SJCRH30 (cell line): ENCODE data around the gene CYP27B1. TPM values are rescaled to one million over a fixed set of nuclear protein-coding genes. Genes with fewer than 3 reads are reported as not detected.

ENCODE experiments used
- DNase-seq, 2 experiments: peaks; one replicate each; pipeline ENCODE4 v3.0.0-alpha.2; 2015 to 2020
- H3K27ac ChIP-seq: fragments of 250-450 bp; sonication (Bioruptor Pico); 2 replicates; pipeline ENCODE4 v1.5.1; 2020; ENCODE audit warnings: mild to moderate bottlenecking, moderate library complexity
- H3K27me3 ChIP-seq: fragments of 250-450 bp; sonication (Bioruptor Pico); 2 replicates; pipeline ENCODE4 v1.5.1; 2020; ENCODE audit warnings: mild to moderate bottlenecking, moderate library complexity
- H3K36me3 ChIP-seq: fragments of 250-450 bp; sonication (Bioruptor Pico); 2 replicates; pipeline ENCODE4 v1.5.1; 2020; ENCODE audit warnings: mild to moderate bottlenecking, moderate library complexity
- H3K4me1 ChIP-seq: fragments of 250-450 bp; sonication (Bioruptor Pico); 2 replicates; pipeline ENCODE4 v1.5.1; 2020; ENCODE audit warnings: mild to moderate bottlenecking, moderate library complexity
- H3K4me3 ChIP-seq: fragments of 250-450 bp; sonication (Bioruptor Pico); 2 replicates; pipeline ENCODE4 v1.5.1; 2020; ENCODE audit warnings: mild to moderate bottlenecking, moderate library complexity
- H3K9me3 ChIP-seq: fragments of 250-450 bp; sonication (Bioruptor Pico); replicated peaks from 2 replicates; pipeline ENCODE4 v1.5.1; 2020; ENCODE audit warnings: mild to moderate bottlenecking, moderate library complexity
- total RNA-seq: library from RNA; depleted of rRNA; stranded (reverse); fragments of >200 nt; shearing (Covaris generic); gene quantifications from 2 replicates; pipeline ENCODE4 v1.2.3, GENCODE V29; 2014

The CYP27B1 gene
- total RNA-seq, 1 experiment from 2014 or later, result 97.4 TPM

DNA sequence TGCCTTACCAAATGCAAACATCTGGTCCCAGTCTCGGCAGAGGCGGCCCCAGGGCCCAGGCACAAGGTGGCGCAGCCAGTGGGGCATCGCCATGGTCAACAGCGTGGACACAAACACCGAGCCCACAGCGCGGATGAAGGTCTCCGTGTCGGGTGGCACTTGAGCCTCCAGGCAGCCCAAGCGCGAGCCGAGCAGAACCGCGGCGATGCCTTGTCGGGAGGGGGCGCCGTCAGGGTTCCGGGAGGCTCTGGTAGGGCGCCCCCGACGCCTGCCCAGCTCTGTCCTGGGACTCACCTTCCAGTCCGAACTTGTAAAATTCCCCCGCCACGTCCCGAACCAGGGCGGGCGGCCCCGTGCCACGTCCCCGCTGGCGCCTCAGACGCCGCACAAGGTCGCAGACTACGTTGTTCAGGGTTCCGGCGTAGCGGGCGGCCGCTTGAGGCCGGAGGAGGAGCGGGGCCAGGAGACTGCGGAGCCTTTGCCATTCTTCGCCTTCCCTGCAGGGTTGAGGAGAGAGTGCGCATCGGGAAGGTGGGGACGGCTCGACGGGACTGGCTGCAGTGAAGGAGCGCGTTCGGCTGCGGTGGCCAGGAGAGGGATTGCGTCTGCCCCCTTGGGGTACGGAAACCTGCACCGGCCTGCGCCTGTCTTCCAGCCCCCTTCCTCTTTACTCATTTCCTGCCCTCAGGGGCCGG lies 1.7 kb downstream of the CYP27B1 start:
- no peaks in the 10 kb centered on the region for H3K27me3 ChIP-seq
- H3K9me3 ChIP-seq, result no peaks in the 10 kb centered on the region
- H3K4me3 ChIP-seq, result no peak overlapping the region
- no peak overlapping the region for H3K27ac ChIP-seq
- peaks cover 5% of the 10 kb centered on the region; the same call in 1 of the 2 replicates for H3K4me1 ChIP-seq
- H3K36me3 ChIP-seq, result peaks cover 81% of the 10 kb centered on the region
- peak; percentile 64 to 74 for DNase-seq

DNA sequence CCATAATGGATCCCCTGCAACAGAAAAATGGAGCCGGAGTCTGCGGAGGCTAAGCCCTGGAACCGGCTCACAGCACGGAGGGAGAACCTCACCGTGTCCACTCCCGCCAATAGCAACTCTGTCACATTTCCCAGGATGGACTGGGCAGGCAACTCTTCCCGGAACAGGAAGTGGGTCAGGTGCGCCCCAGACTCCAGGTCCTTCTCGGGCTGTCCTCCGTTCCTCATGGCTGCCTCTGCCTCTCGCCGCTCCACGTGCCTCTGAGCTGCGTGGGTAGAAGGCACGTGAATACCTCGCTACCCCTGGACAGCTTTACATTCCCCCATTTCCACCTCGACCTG lies 2.2 kb downstream of the CYP27B1 start:
- DNase-seq, result peak; percentile 62 to 67
- Histone ChIP-seq H3K4me3 (no peak overlapping the region), H3K27me3 (no peaks in the 10 kb centered on the region), H3K9me3 (no peaks in the 10 kb centered on the region), H3K27ac (no peak overlapping the region), H3K4me1 (peaks cover 5% of the 10 kb centered on the region; the same call in 1 of the 2 replicates), H3K36me3 (peaks cover 76% of the 10 kb centered on the region)

DNA sequence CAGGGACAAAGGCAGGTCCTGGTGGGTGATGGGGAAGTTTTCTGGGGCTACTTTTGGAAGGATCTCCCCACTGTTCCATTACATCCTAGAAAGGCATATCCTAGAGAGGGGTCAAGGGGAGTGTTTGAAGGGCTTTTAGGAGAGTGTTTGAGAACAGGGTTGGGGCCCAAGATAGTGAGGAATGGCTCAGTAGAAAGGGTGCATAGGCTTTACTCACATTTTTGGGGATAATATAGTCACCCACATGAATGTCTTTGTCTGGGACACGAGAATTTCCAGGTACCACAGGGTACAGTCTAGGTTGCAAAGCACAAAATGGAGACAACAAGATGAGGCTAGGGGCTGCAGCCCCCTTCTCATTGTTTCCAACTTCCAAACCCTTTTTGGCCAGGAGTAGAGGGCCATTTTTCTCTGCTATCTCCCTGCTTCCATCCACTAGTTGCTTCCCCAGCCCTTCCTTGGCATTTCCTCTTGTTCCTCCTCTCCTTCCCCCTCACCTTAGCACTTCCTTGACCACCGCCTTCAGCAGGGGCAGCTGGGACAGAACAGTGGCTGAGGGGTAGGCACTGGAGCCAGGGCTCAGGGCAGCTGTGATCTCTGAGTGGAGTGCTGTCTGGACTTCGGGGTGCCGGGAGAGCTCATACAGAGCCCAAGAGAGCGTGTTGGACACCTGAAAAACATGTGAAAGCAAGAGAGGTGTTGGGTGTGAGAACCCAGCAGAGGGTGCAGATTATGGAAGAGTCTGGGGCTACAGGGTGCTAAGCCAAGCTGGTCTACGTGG lies 2.8 kb downstream of the CYP27B1 start:
- no peak overlapping the region for H3K27ac ChIP-seq
- H3K4me1 ChIP-seq, result peaks cover 5% of the 10 kb centered on the region; the same call in 1 of the 2 replicates
- H3K9me3 ChIP-seq, result no peaks in the 10 kb centered on the region
- peaks cover 73% of the 10 kb centered on the region for H3K36me3 ChIP-seq
- no peaks in the 10 kb centered on the region for H3K27me3 ChIP-seq
- peak in 1 of 2 experiments; percentile 62 for DNase-seq
- H3K4me3 ChIP-seq, result no peak overlapping the region

DNA sequence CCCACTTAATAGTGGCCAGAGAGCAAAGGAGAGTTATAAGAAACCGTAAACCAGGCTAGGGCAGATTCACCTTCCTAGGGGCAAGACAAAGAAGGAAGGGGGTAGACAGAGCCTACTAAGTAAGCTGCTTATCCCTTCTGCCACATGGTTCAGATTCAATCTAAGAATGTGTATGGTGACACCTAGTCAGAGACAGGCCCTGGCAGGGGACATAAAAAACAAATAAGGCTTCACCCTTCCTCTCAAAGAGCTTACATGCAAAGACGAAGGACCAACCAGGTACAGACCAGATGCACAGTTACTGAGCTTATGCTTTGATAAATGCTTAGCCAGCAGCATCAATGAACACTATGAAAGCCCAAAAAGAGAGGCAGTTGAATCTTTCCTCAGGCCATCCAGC lies 4.4 kb downstream of the CYP27B1 start:
- peak in 1 of 2 experiments; percentile 60 for DNase-seq
- Histone ChIP-seq H3K4me3 (no peak overlapping the region), H3K36me3 (peaks cover 59% of the 10 kb centered on the region), H3K27ac (no peak overlapping the region), H3K9me3 (no peaks in the 10 kb centered on the region), H3K27me3 (no peaks in the 10 kb centered on the region), H3K4me1 (peaks cover 3% of the 10 kb centered on the region; the same call in 1 of the 2 replicates)

DNA sequence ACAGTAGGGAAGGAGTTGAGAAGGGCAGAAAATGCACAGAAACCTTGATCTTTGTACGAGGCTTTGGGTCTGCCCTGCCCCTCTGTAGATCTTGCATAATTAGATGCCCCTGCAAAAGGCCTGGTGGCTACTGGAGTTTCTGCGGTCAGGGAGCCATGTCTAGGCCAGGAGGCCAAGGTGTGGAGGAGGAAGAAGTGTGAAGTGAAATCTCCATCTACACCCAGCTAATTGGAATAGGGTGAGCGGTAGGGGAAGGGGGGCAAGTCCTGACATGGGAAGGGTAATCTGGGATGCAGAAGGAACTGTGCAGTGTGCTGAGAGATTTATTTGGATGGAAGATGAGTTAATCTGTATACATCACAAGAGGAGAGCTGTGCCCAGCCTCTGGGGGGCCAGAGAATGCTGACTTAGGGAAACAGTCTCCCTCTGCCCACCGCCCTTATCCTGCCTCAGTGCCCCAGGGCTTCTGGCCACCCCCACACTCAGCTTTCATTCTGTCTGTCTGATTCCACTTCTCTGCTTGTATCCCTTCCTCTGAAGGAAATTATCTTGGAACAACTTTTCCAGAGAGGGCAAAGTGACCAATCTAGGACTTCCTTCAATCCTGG lies 5.4 kb downstream of the CYP27B1 start:
- Histone ChIP-seq H3K27ac (no peak overlapping the region), H3K4me3 (no peak overlapping the region), H3K9me3 (no peaks in the 10 kb centered on the region), H3K27me3 (no peaks in the 10 kb centered on the region), H3K36me3 (peaks cover 49% of the 10 kb centered on the region), H3K4me1 (peaks cover 1% of the 10 kb centered on the region)
- DNase-seq, result peak; percentile 60 to 64

DNA sequence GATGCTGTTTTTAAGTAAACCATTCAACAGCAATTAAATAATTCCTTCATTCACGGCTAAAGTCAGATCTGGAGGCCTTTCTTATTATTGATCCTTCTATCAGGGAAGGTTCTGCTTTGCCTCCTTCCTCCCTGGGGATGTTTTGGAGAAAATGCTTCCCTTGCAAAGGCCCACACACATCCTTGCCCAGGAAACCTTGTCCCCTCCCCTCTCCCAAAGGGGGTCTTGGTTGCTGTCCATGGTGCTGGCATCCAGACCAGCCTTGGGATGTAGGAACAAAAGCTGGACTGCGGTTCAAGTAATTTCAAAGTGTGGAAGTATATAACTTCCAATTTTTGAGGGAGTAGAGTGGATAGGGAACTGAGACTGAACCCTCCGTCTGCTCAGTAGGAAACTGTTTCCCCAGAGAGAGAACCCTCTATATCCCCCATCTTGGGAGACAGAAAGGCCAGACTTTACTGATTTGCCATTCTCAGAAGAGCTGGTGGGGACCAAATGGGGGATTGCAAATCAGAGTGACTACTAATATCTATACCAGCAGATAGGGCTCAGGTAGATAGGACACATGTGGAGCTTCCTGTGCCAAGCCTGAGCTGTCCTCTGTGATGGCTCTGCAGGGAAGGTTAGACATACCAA lies 6.4 kb downstream of the CYP27B1 start:
- no peaks in the 10 kb centered on the region for H3K9me3 ChIP-seq
- peaks cover 7% of the 10 kb centered on the region for H3K4me1 ChIP-seq
- peaks cover 46% of the 10 kb centered on the region for H3K36me3 ChIP-seq
- H3K4me3 ChIP-seq, result no peak overlapping the region
- peak in 1 of 2 experiments; percentile 96 for DNase-seq
- no peaks in the 10 kb centered on the region for H3K27me3 ChIP-seq
- H3K27ac ChIP-seq, result no peak overlapping the region

DNA sequence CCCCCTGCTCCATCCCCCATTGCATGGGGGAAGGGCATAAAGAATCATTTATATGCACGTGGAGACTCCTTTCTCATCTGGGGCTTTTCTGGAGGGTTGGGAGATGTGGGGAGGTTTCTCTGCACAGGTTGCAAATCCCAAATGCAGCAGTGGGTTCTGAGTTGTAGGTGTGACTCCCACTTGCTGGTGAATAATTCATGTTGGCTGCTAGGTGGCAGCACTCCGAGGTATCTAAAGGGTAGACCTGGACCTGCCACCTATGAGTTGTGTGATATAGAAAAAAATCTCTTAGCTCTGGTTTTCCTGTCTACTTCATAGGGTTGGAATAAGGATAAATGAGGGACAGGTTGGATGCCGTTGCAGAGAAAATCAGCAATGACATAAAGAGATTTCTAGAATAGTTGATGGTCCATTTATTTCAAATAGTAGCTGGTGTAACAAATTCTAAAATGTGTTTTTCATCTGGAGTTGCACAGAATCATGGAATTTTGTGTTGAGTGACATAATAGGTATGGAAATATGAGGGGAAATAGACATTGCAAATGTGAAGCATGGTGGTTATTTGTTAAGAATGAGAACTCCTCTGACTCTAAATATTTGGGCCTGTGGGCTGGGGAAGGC lies 7.4 kb downstream of the CYP27B1 start:
- no peaks in the 10 kb centered on the region for H3K9me3 ChIP-seq
- DNase-seq, result peak; percentile 62 to 88
- no peak overlapping the region for H3K4me3 ChIP-seq
- peaks cover 2% of the 10 kb centered on the region for H3K27me3 ChIP-seq
- H3K4me1 ChIP-seq, result peaks cover 9% of the 10 kb centered on the region
- H3K36me3 ChIP-seq, result peaks cover 38% of the 10 kb centered on the region
- no peak overlapping the region for H3K27ac ChIP-seq

DNA sequence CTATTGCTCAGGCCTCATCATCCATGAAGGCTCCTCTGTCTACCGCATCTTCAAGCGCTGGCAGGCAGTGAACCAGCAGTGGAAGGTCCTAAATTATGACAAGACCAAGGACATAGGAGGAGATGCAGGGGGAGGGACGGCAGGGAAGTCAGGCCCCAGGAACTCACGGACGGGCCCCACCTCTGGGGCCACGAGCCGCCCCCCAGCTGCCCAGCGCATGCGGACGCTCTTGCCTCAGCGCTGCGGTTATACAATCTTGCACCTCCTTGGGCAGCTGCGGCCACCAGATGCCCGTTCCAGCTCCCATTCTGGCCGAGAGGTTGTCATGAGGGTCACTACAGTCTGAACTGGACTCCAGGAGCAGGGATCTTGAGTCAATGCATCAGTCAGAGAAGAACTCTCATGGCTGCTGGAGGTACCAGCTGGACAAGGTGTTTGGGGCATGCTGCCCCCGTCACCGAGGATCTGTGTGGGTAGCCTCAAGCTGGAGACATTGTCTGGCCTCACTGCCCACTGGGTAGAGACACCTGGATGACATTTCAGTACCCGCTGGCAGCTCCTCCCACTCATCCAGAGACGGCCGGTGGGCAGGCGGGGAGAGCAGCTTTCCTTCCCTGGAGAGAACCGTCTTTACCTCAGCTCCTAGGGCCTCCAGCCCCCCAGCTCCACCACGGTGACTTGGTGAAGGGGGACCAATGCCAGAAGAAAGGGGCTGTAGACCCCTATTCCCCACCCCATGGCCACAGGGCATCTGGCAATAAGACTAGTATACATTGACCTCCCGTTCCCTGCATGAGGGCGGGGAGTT lies 8.1 kb downstream of the CYP27B1 start:
- H3K4me1 ChIP-seq, result peaks cover 11% of the 10 kb centered on the region
- H3K9me3 ChIP-seq, result no peaks in the 10 kb centered on the region
- no peak overlapping the region for H3K4me3 ChIP-seq
- H3K27ac ChIP-seq, result no peak overlapping the region
- peak; percentile 68 to 71 for DNase-seq
- H3K27me3 ChIP-seq, result peaks cover 7% of the 10 kb centered on the region
- peaks cover 31% of the 10 kb centered on the region for H3K36me3 ChIP-seq

DNA sequence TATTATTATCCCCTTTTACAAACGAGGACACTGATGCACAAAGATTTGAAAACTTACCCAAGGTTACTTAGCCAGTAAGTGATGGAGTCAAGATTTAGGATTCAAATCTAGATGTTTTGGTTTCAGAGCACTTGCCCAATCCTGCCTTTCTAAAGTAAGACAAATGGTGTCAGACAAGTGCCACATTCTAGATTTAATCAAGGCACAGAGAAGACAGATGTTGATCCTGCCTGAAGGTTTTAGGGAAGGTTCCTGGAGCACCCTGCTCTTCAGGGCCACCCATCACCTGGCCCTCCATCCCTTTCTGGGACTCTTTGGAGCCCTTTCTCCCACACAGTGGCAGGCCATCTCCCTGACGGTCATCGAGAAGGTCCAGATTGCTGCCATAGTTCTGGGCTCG lies 9.1 kb downstream of the CYP27B1 start:
- peak in 1 of 2 experiments; percentile 59 for DNase-seq
- peaks cover 18% of the 10 kb centered on the region for H3K4me1 ChIP-seq
- no peaks in the 10 kb centered on the region for H3K9me3 ChIP-seq
- no peak overlapping the region for H3K27ac ChIP-seq
- H3K36me3 ChIP-seq, result peaks cover 21% of the 10 kb centered on the region
- H3K4me3 ChIP-seq, result no peak overlapping the region
- H3K27me3 ChIP-seq, result peaks cover 7% of the 10 kb centered on the region

DNA sequence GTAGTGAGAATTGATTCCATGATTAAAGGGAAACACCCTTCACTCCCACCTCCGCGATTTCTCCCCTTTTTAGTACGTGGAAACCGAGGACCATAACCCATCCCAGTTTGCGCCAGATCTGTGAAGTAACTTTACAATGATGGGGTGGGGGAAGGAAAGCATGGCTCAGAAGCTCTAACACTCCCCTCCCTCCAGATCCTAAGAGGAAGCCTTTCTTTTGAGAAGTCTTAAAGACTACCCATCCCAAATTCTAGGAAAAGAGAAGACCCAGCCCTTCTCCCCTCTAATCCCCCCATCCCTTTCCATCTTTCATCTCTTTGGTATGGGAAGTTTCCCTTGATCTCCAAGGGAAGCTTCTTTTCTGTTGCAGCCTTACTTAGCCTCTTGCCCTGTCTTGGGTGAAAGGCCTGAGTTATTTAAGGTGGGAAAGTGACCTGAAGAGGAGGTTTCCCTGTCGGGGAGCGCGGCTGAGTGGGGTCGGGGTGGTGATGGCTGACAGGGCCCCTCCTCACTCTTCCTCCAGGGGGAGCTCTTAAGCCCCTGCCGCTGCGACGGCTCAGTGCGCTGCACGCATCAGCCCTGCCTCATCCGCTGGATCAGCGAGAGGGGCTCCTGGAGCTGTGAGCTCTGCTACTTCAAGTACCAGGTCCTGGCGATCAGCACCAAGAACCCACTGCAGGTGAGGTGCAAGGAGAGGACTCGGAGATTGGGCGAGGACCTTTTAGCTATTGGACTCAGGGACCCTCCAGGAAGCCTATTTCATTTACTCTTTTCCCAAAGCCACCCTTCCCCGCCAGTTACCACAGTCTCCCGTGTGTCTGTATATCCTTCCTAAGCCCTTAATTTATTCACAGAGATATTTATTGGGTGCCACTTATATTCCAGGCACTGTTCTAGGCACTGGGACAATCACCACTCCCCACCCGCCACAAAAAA lies 10.2 kb downstream of the CYP27B1 start:
- DNase-seq, result peak; percentile 93 to 96
- Histone ChIP-seq H3K4me3 (peak overlapping the region; percentile 60), H3K27me3 (peaks cover 7% of the 10 kb centered on the region), H3K36me3 (peaks cover 12% of the 10 kb centered on the region), H3K27ac (no peak overlapping the region), H3K9me3 (no peaks in the 10 kb centered on the region), H3K4me1 (peaks cover 20% of the 10 kb centered on the region)

DNA sequence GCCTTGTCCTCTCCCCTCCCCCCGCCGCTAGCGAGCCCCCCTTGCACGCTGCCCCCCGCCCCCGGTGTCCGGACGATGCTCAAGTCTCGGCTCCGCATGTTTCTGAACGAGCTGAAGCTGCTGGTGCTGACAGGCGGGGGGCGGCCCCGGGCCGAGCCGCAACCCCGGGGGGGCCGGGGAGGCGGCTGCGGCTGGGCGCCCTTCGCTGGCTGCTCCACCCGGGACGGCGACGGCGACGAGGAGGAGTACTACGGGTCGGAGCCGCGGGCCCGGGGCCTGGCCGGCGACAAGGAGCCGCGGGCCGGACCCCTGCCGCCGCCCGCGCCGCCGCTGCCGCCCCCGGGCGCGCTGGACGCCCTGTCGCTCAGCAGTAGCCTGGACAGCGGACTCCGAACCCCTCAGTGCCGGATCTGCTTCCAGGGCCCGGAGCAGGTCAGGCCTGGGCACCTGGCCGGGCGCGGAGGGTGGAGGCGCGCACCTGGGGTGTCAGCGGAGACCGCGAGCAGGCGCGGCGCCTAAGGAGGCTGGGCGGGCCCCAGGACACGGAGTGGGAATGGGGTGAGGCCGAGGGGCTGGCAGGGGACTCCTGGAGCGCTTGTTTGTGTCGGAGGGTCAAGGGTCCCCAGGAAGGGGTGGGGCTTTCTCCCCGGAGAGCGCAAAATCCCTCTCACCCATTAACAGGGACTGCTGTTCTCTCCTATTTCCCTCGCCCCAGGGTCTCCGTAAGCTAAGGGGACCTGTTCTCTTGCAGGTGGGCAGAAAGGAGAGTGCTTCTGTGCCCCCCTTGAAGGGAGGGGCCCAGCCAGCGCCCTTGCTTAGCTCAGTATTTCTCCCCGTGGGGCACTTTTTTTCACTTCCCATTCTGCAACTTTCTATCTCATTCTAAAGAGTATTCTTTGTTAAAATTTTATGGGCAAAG lies 11.2 kb downstream of the CYP27B1 start:
- H3K4me3 ChIP-seq, result peak overlapping the region; percentile 60
- DNase-seq, result peak; percentile 91 to 92
- H3K9me3 ChIP-seq, result no peaks in the 10 kb centered on the region
- H3K27me3 ChIP-seq, result peaks cover 7% of the 10 kb centered on the region
- peaks cover 24% of the 10 kb centered on the region for H3K4me1 ChIP-seq
- peaks cover 15% of the 10 kb centered on the region for H3K36me3 ChIP-seq
- no peak overlapping the region for H3K27ac ChIP-seq

DNA sequence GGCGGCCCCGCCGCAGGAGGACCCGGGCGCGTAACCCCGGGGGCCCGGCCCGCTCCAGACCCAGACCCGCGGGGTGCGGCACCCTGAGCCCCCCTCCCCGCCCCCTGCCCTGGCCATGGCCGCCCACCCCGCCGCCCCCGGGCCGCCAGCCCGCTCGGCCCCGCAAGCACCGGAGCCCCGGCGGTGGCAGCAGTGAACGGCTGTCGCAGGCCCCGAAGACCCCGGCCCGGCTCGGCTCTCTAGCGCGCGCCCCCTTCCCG lies 11.8 kb downstream of the CYP27B1 start:
- Histone ChIP-seq H3K27me3 (peaks cover 7% of the 10 kb centered on the region), H3K4me1 (peaks cover 27% of the 10 kb centered on the region), H3K4me3 (peak overlapping the region; percentile 60), H3K36me3 (peaks cover 19% of the 10 kb centered on the region), H3K9me3 (no peaks in the 10 kb centered on the region), H3K27ac (no peak overlapping the region)
- DNase-seq, result no peak
